Cerebellar cortex (tissue), 1 donor: ENCODE measurements around the gene CENPP.

Experiments
- DNase-seq: peaks from one replicate; pipeline ENCODE4 v3.0.0-alpha.2; 2015; ENCODE audit warnings: low spot score

CENPP gene

GRCh38 chr9:92313624-92314012 lies 12.1 kb upstream of the CENPP start:
- no peak for DNase-seq

- DNase-seq: no peak
Observed at GRCh38 chr9:92315456-92315855, 10.3 kb upstream of the CENPP start.

DNA sequence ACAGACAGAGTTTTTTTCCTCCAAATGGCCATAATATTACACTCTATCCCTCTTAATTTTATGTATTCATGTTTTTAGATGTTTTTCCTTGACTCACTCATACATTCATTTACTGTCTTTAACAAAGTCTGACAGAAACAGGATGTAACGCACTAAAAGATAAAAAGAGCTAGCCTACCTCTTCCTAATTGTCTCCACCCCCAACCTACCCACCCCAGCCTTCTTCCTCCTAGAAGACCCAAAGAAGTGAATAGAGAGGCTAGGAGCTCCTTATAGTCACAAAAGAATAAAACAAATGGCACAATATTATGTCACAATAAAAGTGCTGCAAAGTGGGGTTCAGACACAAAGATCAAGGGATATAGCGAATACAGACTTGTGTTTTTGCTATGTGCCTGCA lies 1.3 kb upstream of the CENPP start:
- DNase-seq: no peak

DNA sequence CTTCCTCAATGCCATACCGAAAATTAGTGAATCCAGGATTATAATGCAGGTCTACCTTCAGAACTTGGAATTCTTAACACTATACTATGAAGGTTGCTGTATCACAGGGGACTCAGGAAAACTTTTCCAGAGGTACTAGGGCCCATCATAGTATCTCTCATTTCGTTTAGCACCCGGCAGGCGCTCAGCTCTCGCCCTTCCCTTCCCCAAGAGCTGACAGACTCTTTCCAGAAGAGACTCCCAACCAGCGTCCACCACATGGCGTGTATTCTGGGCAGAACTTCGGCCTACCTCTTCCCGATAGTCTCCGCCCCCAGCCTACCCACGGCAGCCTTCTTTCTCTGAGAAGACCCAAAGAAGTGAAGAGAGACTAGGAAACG lies 874 bp upstream of the CENPP start:
- no peak for DNase-seq

- DNase-seq: no peak
Observed at GRCh38 chr9:92325991-92326500, 293 bp downstream of the CENPP start.

DNA sequence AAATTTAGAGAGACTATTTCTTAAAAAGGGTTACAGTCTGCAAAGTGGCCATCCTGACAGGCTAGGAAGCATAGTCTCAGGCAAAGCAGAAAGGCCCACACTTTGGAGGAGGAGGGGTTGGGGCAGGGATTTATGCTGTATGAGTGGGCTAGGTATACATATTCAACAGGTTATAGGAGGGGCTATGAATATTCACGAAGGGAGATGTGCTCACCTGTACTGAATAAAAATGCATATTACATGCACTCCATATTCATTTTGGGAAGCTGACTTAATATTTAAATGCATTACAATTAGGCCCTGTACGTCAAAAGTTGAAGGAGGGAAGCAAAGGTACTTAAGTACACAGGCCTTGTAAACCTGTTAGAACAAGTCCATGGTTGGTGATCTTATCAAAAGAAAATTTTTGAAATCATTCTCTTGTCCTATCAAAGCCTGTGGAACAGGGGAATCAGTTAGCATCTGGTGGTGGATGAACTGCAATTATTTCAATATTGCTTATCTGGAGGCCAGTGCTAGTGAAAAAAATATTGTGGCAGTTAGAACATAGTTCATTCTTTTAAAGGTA lies 1.6 kb downstream of the CENPP start:
- DNase-seq: peak; percentile 11

DNA sequence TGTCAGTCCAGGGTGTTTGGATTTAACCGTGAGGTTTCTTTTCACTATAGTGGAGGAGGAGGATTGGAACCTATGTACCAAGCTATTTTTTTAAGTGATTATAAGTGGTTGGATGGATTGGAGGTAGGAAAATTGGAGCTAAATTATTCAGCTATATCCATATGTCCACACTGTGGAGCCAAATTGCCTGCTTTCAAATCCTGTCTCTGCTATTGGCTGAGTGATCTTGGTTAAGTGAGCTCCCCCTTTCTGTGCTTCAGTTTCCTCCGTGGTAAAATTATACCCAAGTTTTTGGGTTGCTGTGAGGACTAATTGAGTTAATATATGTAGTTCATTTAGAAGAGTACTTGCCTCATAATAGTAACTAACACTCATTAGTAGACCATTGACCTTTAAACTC lies 2.5 kb downstream of the CENPP start:
- peak; percentile 19 for DNase-seq

DNA sequence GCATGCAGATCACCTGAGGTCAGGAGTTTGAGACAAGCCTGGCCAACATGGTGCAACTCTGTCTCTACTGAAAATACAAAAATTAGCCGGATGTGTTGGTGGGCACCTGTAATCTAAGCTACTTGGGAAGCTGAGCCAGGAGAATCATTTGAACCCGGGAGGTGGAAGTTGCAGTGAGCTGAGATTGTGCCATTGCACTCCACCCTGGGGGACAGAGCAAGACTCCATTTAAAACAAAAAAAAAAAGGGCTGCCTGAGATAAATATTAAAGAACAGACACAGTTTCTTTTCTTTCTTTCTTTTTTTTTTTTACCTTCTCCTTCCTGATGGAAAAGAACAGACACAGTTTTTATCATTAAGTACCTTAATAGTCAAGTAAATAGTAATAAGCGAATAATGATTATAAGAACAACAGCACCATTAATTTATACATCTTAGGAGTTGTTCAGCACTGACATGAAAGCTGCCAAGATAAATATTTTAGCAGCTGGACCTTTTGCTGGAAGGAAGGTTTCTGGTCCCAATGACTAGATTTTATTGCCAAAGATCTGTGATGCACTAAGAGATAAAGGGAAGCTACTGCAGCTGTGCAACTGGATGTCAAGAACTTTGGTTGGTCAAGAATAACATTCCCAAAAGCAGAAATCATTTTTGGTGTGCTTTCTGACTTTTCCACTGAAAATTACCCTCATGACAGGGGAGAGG lies 7.0 kb downstream of the CENPP start:
- no peak for DNase-seq

DNA sequence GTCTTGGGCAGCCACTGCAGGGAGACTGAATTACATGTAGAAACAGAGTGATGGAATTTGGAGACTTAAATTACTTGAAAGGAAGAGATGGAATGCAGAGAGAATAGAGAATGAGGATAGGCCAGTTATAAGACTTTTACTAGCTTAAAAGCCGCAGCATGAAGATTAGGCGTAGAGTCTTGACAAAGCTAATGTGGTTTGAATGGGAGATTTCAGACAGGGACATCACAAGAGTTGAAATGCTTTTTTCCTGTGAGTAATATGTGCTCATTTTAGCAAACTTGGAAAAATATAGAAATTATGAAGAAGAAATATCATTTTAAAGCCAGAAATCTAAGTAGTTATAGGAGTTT lies 7.5 kb downstream of the CENPP start:
- no peak for DNase-seq

- DNase-seq: no peak
Observed at GRCh38 chr9:92341578-92341977, 15.8 kb downstream of the CENPP start.

GRCh38 chr9:92342825-92343488 lies 17.2 kb downstream of the CENPP start:
- DNase-seq: no peak

DNA sequence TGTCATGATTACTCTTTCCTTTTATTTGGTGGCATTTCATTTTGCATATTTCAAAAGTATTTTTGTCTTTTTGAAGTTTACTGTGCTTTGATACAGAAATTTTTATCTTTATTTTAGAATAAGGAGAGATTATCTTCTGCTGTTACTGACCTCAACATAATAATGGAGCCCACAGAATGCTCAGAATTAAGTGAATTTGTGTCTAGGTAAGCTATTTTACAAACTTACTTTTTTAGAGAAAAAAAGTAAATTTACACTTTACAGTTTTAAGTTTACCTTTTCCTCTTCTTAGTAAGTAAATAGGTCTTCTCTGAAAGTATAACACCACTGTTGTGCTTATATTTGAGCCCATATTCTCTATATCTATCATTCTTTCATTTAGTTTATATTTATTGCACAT lies 19.8 kb downstream of the CENPP start:
- no peak for DNase-seq

DNA sequence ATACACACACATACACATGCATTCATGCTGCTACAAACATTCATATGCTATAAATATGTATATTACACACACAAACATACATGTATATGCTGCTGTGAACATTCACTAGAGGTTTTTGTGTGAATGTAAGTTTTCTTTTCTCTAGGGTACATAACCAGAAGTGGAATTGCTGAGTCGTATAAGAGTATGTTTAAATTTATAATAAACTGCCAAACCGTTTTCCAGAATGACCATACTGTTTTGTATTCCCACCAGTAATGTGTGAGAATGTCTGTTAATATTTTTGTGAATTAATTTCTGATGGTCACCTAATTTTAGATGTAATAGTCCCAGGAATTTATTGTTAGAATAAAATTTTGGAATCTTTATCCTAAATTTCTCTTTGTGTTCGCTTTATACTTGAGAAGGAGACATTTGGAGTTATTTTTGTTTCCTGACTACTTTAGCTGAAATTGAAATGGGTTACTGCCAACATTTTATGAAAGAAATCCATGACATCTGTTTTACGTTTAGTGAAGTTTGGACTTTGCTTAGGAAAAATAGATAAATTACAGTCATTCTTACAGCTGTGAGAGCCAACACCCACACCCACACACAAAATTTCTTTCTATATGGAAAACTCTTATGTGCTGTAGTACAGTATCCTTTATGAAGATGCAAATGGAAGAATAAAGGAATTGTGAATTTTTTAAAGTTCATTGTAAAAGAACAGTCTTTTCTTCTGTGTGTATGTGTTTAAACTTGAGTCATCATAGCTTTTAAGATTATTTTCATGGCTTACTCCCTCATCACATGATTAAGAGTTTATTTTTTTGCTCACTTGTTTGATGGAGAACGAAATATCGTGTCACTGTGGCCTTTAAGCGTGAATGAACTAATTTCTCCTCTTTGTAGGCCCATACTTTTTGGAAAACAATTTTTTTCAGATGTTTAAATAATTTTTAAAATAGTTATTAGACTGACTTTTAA lies 24.3 kb downstream of the CENPP start:
- DNase-seq: no peak

DNA sequence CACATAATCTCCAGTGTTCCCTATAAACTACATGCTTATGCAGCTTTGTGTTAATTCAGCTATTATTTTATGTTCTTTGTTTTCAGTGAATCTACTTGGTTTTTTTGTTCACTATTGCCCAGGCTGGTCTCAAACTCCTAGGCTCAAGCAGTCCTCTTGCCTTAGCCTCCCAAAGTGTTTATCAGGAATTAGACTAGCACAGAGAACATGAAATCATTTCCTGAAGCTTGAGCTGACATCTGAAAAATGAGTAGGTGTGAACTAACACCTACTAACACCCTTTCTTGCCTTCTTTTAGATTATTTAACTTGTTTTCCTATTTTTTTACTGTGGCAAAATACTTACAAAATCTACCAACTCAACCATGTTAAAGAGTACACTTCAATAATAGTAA lies 25.0 kb downstream of the CENPP start:
- DNase-seq: no peak

DNA sequence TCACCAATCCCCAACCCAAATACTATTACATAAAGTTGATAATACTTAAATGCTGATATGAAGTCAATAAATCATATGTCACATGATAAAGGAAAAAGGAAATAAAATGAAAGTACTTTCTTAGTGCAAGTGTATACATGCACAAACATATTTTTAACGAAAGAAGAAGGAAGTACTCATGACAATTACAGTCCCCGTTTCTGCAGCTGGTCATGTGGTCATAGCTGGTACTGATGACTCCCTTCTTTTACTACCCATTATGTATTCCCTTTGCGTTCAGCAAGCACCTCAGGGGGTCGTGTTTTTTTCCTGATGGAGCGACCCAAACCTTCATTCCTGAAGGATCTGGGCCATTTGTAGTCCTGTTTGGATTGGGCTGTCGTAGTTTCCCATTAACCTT lies 27.3 kb downstream of the CENPP start:
- no peak for DNase-seq

DNA sequence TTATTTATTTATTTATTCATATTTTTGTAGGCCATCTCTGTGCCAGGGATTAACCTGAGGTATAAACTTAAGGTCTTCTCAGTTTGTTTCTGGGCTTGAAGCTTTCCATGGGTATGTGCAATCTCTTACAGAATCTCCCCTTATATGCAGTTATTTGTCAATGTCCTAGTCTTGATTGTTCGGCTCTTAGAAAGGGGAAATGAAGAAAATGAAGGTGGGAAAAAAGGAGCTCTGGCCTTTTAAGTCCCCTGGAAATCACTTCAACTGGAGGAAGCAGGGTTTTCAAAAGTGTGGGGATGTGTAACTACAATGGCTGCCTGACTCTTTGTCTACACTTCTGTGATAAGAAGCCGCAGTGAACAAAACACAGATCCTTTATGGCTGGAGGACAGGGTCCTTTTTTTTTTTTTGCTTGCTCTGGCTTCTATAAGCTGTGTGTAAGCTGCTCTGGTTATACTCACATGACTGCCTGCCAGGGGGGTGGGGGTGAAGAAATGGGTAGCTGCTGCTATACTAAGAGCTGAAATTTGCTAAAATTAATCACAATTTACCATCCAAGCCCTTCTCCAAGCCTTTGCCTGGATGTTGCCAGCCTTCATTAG lies 33.7 kb downstream of the CENPP start:
- no peak for DNase-seq

- DNase-seq: no peak
Observed at GRCh38 chr9:92360083-92360482, 34.3 kb downstream of the CENPP start.

DNA sequence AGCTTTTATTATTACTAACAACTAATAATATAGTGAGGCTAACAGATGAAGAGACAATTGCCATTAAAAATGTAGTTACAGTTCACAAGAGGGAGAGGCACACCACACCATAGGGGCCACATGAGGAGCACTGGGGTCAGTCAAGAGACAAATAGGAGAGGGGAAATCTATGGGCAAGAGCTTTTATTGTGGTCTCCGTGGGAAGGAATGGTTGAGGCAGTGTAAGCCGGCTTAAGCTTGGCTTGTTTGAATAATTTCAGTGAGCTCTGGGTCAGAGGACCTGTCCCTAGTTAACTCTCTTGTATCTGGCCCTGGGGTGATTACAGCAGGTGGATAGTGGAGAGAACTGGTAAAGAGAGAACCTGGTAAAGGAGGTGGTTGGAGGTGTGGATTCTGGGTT lies 43.3 kb downstream of the CENPP start:
- no peak for DNase-seq

GRCh38 chr9:92373167-92373566 lies 47.4 kb downstream of the CENPP start:
- DNase-seq: no peak

DNA sequence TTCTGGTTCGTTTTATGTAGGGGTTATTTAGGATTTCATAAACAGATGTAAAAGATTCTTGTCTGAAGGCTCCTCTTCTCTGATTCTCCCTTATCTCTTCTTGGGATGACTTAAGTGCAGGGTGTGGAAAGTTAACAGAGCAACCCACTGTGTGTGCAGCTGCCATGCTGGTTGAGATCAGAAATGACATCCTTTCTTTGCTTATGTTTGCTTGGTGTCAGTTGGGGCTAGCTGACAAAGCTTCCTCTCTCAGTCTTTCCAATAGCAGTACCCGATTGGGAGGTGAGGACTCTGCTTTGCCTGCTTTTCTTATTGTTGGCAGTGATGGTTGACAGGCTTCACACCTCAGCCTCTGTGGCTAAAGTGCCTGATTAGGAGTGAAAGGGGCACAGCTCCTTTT lies 52.1 kb downstream of the CENPP start:
- DNase-seq: no peak

- DNase-seq: no peak
Observed at GRCh38 chr9:92378865-92379560, 53.3 kb downstream of the CENPP start.
